NCI-H748 (cell line): ENCODE measurements around the gene PGAP2.
"Not testable (repeated sequence)": the region's sequence is repeated elsewhere in the genome, so short reads cannot be mapped to it uniquely, and the experiment has no call there.

Experiments
- DNase-seq: peaks from one replicate; lab custom pipeline; 2025; ENCODE audit not compliant: unreplicated experiment; lab: John Stamatoyannopoulos, UW

The PGAP2 gene

DNA sequence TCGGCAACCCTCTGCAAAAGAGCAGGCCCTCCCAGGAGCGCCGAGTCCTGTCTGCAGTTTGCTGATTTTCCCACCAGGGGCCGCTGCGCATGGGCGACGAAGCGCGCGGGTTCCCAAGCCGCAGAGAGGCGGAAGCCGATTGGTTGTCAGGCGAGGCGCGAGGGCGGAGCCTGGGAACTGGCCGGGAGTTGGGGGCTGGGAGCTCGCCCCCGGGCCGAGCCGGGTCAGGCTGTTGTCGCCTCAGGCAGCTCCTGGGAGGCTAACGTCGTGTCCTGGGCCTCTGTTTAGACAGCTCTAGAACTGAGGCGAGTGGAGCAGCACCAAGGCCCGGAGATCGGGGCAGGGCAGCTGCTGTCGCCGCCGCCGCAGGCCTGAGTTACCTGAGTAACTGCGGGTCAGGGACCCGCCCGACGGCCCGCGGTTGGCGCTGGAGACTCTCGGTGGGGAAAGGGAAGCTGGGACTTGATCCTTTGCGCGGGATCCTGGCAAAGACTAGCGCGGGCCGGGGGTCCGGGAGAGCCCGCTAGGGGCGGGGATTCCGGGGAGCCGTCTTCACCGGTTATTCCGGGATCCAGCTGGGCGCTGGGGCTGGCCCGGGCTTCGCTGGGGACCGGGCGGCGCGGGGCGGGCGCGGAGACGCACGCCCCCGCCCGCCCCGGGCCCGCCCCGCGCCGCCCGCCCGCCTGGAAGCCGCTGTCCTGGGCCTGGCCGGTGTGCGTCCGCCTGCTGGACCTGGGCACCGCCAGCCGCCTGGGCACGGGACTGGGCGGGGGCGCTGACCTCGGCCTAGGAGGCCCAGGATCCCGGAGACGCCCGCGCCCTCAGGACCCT is 46.8 kb downstream of the PGAP2 start, which contains the start of gene STIM1:
STIM1 (plus strand) TSS at position 688 of the 831 bp plus-strand sequence. CDS start 607 bp downstream, outside the sequence.
- DNase-seq, result peak; percentile 93

DNA sequence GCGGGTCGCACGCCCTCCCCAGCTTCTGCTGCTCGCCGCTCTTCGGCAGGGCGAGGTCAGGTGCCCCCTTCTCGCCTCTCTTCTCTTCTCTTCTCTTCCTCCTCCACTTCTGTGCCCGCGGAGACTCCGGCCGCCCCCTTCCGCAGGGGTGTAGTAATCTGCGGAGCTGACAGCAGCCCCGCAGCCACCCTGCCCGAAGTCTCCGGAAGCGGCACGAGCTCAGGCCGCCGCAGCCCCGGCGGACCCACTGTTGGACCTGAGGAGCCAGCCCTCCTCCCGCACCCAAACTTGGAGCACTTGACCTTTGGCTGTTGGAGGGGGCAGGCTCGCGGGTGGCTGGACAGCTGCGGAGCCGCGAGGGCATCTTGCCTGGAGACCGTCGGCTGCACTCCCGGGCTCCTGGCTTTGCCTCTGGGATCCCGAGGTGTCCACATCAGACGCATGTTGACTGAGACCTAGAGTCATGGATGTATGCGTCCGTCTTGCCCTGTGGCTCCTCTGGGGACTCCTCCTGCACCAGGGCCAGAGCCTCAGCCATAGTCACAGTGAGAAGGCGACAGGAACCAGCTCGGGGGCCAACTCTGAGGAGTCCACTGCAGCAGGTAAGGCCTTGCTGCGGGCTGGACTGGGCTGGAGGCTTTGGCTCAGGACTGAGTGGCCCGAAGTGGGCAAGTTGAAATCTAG is 47.6 kb downstream of the PGAP2 start:
- peak; percentile 52 for DNase-seq

DNA sequence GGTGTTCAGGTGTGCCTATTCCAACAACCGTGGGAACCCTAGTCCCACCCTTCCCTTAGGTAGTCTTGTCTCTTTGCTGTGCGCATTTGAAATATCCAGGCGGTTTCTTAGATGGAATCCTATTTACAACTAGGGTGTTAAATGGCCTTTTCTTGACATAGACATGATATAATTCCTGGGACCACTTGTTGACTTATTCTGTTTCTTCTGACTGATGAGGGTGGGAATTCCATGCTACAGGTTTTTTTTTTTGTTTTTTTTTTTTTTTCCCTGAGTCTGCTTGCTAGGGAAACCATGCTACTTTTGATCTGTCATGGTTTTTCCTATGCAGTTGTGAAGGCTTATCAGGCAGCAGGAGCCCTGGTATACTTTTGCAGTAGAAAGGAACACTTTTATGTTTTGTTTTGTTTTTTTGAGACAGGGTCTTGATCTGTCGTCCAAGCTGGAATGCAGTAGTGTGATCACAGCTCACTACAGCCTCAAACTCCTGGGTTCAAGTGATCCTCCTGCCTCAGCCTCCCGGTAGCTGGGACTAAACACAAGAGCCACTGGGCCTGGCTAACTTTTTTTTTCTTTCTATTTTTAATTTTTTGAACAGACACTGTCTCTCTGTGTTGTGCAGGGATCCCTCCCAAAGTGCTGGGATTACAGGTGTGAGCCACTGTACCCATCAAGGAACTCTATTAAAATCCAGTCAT is 48.6 kb downstream of the PGAP2 start:
- DNase-seq, result no peak

DNA sequence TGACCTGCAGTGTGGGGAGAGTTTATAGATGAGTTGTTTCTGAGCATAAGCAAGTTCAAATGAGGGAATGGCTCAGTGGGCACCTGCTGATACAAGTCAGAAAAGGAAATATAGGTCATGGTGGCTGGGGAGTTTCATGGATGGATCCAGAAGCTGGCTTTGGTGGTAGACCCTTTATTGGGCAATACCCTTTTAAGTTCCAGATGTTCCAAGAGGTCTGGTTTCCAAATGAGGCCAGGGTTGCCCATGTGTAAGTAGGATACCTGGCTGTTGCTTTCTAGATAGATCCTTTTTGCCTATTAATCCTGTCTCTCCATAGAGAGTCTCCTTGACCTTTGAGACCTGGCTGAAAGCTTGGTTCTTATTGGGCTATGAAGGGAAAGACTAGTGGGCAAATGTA is 49.3 kb downstream of the PGAP2 start:
- DNase-seq, result no peak

DNA sequence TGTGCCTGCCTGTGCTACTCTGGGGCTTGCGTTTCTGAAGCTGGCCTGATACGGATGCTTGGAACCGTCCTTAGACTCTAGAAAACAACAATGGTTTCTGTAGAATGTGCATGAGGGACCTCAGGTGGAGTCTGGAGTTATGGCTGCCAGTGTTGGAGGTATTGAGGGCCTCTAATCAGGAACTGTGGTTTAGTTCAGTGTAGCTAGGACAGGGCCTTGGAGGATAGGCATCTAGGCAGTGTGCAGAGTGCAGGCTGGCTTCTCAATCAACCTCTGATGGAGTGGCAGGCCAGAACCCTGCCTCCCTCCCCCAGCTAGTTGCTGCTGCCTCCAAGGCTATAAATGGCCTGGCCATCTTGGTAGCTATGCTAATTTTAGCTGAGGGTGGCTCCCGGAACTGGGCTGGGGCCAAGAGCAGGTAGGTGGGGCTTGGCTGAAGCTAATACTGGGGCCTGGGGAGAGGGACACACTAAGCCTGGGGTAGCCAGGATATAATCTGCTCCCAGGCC is 51.1 kb downstream of the PGAP2 start:
- DNase-seq, result peak; percentile 14

DNA sequence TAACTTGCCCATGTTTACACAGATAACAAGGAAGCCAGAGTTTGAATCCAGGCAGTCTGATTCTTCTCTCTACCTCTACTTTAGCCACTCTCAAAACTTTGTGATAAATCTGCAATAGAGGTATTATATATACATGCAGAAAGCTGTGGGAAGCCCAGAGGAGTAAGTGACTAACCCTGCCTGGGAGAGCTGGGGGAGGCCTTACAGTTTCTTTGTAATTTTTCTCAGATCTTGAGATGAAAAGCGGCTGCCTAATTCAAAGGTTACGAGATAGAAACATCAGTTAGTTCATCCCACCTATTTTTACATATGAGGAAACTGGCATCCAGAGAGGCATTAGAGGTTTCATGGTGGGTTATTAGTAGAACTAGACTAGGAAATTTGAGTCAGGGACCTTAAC is 52.0 kb downstream of the PGAP2 start:
- DNase-seq, result no peak

DNA sequence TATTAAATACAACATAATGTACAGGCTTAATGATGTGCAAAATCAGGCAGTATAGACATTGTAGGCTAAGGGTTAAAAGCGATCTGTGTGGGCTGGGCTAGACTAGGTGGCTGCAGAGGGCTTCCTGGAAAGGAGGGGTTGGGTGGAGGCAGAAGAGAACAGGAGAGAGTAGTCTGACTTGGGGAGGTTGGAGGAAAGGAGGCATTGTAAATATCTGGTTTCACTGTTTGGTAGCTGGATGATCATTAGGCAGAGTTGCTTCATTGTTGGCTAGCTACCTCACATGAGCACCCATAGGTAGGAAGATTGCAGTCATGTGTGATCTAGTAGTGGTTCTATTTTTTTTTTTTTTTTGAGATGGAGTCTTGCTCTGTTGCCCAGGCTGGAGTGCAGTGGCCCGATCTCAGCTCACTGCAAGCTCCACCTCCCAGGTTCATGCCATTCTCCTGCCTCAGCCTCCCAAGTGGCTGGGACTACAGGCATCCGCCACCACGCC is 52.6 kb downstream of the PGAP2 start:
- not testable (repeated sequence) for DNase-seq

DNA sequence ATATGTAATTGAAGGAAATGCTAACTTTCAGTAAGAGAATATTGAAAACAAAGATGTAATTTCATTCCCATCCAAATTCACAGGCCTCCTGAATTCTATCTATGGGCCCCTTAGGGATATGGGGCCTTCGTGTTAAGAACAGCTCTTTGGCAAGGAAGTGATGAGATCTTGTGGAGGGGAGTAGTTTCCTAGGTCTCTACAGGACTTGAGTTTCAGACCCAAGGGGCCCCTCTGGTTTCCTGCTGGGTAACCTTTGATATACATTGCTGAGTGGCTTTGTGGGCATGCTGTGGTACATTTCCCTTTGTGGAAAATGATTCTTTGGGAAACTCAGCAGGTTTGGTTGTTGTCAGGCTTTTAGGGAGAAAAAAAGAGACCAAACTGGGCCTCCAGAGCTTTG is 53.3 kb downstream of the PGAP2 start:
- no peak for DNase-seq

DNA sequence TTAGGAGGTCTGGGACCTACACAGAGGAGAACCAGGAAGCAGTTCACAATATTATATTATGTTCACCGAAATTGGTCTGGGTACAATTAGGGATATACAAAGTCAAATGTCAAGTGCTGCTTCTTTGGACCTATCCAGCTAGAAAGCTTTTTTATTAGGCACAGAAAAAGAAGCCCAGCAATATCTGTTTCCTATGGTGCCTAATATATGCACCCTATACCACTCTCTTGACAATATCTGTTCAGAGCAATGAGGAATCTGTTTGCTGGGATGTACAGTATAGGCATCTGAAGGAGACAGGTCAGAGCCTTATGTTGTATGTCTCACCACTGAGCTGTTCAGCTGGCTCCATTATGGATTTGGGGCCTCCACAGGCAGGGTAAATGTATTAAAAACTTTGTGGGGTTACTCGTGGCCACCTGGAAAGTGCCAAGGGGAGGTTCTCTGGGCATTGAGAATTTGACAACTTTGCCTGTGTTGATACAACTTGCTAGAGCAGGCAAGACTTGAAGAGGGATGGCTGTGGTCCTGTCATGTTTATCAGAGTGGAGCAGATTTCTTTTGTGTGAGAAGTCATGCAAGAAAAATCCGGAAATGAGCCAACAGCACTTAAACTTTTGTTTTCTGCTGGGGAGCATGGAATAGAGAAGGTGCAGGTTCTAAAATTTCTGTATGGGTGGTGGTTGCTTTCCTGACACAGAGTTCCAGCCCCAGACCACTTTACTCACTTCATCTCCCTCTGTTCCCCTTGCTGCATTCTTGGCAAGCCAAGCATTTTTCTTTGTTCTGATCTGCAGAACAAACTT is 57.2 kb downstream of the PGAP2 start:
- DNase-seq, result no peak

DNA sequence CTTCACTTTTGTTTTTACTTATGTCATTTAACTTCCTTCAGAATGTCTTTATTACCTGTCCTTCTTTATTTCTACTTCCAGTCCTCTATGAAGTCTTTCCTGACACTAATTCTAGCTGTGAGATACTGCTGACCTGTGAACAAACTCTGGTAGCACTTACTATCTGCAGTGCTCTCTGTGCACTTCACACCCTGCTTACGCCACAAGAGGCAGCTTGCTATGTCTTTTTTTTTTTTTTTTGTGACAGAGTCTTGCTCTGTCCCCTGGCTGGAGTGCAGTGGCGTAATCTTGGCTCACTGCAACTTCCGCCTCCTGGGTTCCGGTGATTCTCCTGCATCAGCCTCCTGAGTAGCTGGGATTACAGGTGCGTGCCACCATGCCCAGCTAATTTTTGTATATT is 57.8 kb downstream of the PGAP2 start:
- no peak for DNase-seq

DNA sequence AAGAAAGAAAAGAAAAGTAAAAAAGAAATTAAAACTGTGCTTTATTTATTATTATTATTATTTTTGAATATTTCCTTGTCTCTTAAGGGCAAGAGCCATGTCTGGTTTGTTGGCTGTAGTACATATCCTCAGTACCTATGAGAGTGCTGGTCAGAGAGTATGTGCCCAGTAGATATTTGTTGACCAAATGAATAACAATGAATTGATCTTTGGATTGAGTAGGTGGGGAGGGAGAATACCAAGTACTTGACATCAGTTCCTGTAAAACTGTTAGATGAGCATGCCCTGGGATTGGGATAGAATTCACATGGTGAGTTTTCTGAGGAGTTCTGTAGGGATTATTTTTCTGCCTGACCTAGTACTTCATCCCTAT is 58.5 kb downstream of the PGAP2 start:
- no peak for DNase-seq

DNA sequence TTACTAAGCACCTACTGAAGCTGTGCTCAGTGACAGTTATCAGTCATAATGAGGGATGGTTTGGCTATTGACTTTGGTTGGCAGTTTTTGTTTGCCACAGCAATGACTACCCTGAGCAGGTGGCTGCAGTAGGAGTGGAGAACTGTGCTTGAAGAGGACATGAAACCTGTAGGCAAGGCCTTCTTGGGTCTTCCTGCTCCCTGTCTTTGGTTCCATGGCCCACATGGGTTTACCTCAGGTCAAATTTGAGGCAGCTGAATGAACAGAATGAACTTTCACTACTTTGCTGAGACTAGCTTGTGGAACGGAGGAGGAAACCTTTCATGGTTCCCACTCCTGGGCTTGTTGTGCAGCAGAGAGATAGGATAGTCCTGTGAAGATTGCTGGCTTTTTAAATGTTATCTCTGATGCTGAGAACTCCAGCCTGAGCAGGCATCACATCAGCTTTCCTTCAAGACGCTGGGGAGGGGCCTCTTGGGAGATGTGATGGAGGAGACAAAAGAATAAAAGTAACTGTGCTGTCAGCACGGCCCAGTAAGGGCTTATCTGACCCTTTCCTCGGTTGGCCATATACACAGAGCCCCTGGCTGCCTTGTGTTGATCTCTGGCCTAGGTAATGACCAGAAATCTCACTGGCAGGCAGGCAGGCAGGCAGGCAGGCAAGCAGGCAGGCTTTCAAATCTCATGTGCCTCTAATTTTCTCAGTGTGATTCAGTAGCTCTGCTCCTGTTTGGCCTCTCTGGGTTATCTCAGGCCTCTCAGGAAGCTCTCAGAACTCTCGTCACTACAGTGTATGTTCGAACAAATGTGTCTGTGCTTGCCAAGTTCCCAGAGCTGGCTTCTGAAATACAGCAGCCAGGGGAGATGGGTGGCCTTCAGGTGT is 59.1 kb downstream of the PGAP2 start:
- peak; percentile 6 for DNase-seq

DNA sequence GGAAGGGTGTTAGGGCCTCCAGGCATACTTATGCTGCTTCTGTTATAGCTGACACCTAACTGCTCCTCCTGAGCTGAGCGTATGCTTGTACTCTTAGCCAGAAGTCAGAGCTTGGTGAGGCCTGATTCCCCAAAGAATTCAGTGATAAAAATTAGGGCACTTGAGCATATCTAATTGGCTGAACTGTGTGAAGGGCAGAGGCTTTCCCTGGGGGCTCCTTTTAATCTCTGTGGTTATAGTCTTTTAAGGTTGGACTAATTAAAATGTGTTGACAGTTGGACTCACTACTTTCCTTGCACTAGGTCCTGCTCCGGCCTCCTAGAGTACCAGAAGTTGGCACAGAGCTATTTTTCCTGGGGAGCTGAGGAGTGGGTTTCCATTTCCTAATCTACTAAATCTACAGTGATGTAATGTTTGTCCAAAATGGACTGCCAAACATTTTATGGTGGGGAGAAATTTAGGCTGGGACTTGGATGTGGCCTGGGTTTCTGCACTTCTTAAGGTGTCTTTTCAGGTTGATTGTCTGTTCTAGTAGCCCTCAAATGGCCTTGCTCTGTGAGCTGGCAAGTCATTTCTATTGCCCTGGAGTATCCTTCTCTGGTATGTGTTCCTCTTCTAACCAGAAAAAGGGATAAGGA is 65.5 kb downstream of the PGAP2 start:
- no peak for DNase-seq
